RWPE1 (cell line): ENCODE data around the gene KIRREL1.

ENCODE experiments used
- CTCF ChIA-PET: fragments of 350-600 bp; sonication (Branson Sonifier 250); formaldehyde crosslinking; extraction: SDS; loops from one replicate; lab custom pipeline; 2021; lab: Yijun Ruan, JAX
- POLR2A ChIA-PET: fragments of 400-600 bp; formaldehyde crosslinking; extraction: SDS; loops from one replicate; lab custom pipeline; 2020; ENCODE audit warnings: antibody characterized with exemption; ENCODE audit not compliant: low non-redundant PET; lab: Yijun Ruan, JAX
- DNase-seq: peaks from one replicate; pipeline ENCODE4 v3.0.0; 2012; ENCODE audit warnings: low spot score
- H3K27ac ChIP-seq: fragments of 450-650 bp; 2 replicates; pipeline ENCODE4 v1.5.1; 2017
- CTCF ChIP-seq: fragments of 450-650 bp; conservative IDR thresholded peaks from 2 replicates; pipeline ENCODE4 v1.5.1; 2017; ENCODE audit warnings: low read depth, mild to moderate bottlenecking

KIRREL1 gene

GRCh38 chr1:158038793-158039192 is 45.3 kb downstream of the KIRREL1 start:
- POLR2A ChIA-PET: no interaction called here
- no peak for TF ChIP-seq CTCF
- CTCF ChIA-PET: interaction anchor here (3.2 kb wide), 1 partner anchor 48 kb away, joined by 27 read pairs; no protein-coding TSS in a partner anchor

GRCh38 chr1:158039380-158039779 is 45.9 kb downstream of the KIRREL1 start:
- no peak for DNase-seq
- CTCF ChIA-PET: no interaction called here
- TF ChIP-seq CTCF: no peak
- POLR2A ChIA-PET: no interaction called here
- no peak overlapping the region; the same call in 1 of the 2 replicates for H3K27ac ChIP-seq

More at GRCh38 chr1:158038793-158039192, 45.3 kb downstream of the KIRREL1 start:
- no peak overlapping the region; the same call in 1 of the 2 replicates for H3K27ac ChIP-seq
- DNase-seq: no peak

- ChIA-PET CTCF (no interaction called here), POLR2A (no interaction called here)
- no peak overlapping the region for H3K27ac ChIP-seq
- no peak for DNase-seq
- TF ChIP-seq CTCF: no peak
Observed at GRCh38 chr1:158040323-158040722, 46.9 kb downstream of the KIRREL1 start.

GRCh38 chr1:158043232-158043631 is 49.8 kb downstream of the KIRREL1 start:
- H3K27ac ChIP-seq: peak overlapping the region; percentile 34
- no peak for TF ChIP-seq CTCF
- ChIA-PET CTCF (interaction anchor here (0.6 kb wide), 1 partner anchor 953 kb away, joined by 3 read pairs; no protein-coding TSS in a partner anchor), POLR2A (no interaction called here)
- no peak for DNase-seq

GRCh38 chr1:158045639-158046038 is 52.2 kb downstream of the KIRREL1 start:
- CTCF ChIA-PET: no interaction called here

GRCh38 chr1:158046715-158047510 is 53.5 kb downstream of the KIRREL1 start:
- ChIA-PET CTCF (no interaction called here), POLR2A (no interaction called here)
- no peak overlapping the region for H3K27ac ChIP-seq
- no peak for DNase-seq
- no peak for TF ChIP-seq CTCF

More at GRCh38 chr1:158045639-158046038, 52.2 kb downstream of the KIRREL1 start:
- no peak overlapping the region for H3K27ac ChIP-seq
- no peak for TF ChIP-seq CTCF
- no peak for DNase-seq
- POLR2A ChIA-PET: no interaction called here
